ENCODE results near the gene KIAA0930. TPM values are rescaled to one million over a fixed set of nuclear protein-coding genes. Genes with fewer than 3 reads are reported as not detected.
"Not testable (repeated sequence)": the region's sequence is repeated elsewhere in the genome, so short reads cannot be mapped to it uniquely, and the experiment has no call there.

Gene KIAA0930
- total and polyA plus RNA-seq, 2 donors (not counting 1 experiment from before 2014, with no cell fraction given): 27.0 to 46.8 TPM

DNA sequence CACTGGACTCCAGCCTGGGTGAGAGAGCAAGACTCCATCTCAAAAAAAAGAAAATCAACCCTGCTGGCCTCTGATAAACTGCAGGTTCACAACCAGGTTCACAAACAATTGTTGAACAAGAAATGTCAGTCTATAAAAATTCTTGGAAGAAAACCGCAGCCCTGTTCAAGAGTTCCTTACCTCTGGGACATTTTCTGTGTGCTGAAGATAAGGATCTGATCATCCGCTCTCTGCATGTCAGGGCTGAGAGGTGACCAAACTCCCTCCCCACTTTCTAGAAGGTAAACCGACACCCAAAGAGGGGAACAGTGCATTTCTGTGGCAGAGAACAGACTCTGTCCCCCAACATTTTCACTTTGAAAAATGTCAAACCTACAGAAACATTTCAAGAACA is 39.9 kb upstream of the KIAA0930 start:
- peaks cover 15% of the 10 kb centered on the region for H3K4me1 Mint-ChIP-seq
- POLR2A ChIA-PET: no interaction called here
- intact Hi-C loops (cut with micrococcal nuclease): no loop called here

GRCh38 chr22:45278125-45278524 is 37.4 kb upstream of the KIAA0930 start:
- no peak overlapping the region for H3K27ac ChIP-seq (ENCODE audit: low read length in 2 of 2)
- H3K36me3 ChIP-seq (replicated peaks in 1 of 2; ENCODE audit: control extremely low read depth in 1 of 2, control insufficient read depth in 1 of 2, extremely low read depth in 1 of 2, insufficient read depth in 2 of 2, low read length in 1 of 2): no peaks in the 10 kb centered on the region
- POLR2A ChIA-PET: no interaction called here
- no peak overlapping the region for H3K9ac ChIP-seq (ENCODE audit: low read length)
- no peaks in the 10 kb centered on the region for H4K20me1 ChIP-seq (ENCODE audit: control insufficient read depth, insufficient read depth, low read length, poor library complexity, severe bottlenecking)
- peaks cover 5% of the 10 kb centered on the region for H3K4me1 Mint-ChIP-seq
- 98% methylated on average over 8 of the region's 9 CpGs for WGBS (ENCODE audit: insufficient coverage)
- no peaks in the 10 kb centered on the region for H3K27me3 Mint-ChIP-seq
- H3K9me3 ChIP-seq (ENCODE audit: control extremely low read depth in 1 of 3, control insufficient read depth in 2 of 3, insufficient read depth in 1 of 3, low read length in 2 of 3): no peaks in the 10 kb centered on the region
- H3K4me3 ChIP-seq (ENCODE audit: control extremely low read depth in 1 of 5, extremely low read depth in 1 of 5, insufficient read depth in 1 of 5, low read depth in 2 of 5, low read length in 4 of 5): no peak overlapping the region
- ATAC-seq (ENCODE audit: low read depth) (no peak), DNase-seq (no peak)
- TF ChIP-seq EZH2 (IDR thresholded peaks at IDR 0.05; ENCODE audit: borderline replicate concordance, insufficient read depth, low read depth, low read length, poor library complexity, severe bottlenecking) (no peak), CTCF (IDR thresholded peaks at IDR 0.05) (no peak)
- CTCF ChIA-PET: no interaction called here
- H3K9me3 Mint-ChIP-seq (ENCODE audit: insufficient read depth): no peaks in the 10 kb centered on the region
- H3K27ac Mint-ChIP-seq: no peak overlapping the region
- H3K27me3 ChIP-seq (replicated peaks in 1 of 4; ENCODE audit: control extremely low read depth in 1 of 4, control insufficient read depth in 3 of 4, insufficient read depth in 4 of 4, low read length in 3 of 4): peaks cover 0 to 7% (median 0%) of the 10 kb centered on the region in 4 experiments
- no peak overlapping the region for H2AFZ ChIP-seq (ENCODE audit: insufficient read depth, low read depth, low read length, poor library complexity, severe bottlenecking)
- no peaks in the 10 kb centered on the region for H3K79me2 ChIP-seq (ENCODE audit: control insufficient read depth, insufficient read depth, low read length)
- no peak overlapping the region for H3K4me3 Mint-ChIP-seq
- no peak overlapping the region for H3K4me2 ChIP-seq (replicated peaks; ENCODE audit: low read depth, low read length, poor library complexity, severe bottlenecking)
- peaks cover 3 to 4% of the 10 kb centered on the region in 2 donors for H3K4me1 ChIP-seq (ENCODE audit: control insufficient read depth in 2 of 2, insufficient read depth in 2 of 2, low read length in 2 of 2)
- intact Hi-C loops (cut with micrococcal nuclease): no loop called here

More for the DNA sequence above, 39.9 kb upstream of the KIAA0930 start:
- Mint-ChIP-seq H3K9me3 (ENCODE audit: insufficient read depth) (no peaks in the 10 kb centered on the region), H3K27ac (no peak overlapping the region), H3K27me3 (no peaks in the 10 kb centered on the region), H3K4me3 (no peak overlapping the region)
- Histone ChIP-seq H3K4me1 (ENCODE audit: control insufficient read depth in 2 of 2, insufficient read depth in 2 of 2, low read length in 2 of 2) (peaks cover 20% of the 10 kb centered on the region in 2 donors), H3K36me3 (replicated peaks in 1 of 2; ENCODE audit: control extremely low read depth in 1 of 2, control insufficient read depth in 1 of 2, extremely low read depth in 1 of 2, insufficient read depth in 2 of 2, low read length in 1 of 2) (no peaks in the 10 kb centered on the region), H3K27me3 (replicated peaks in 1 of 4; ENCODE audit: control extremely low read depth in 1 of 4, control insufficient read depth in 3 of 4, insufficient read depth in 4 of 4, low read length in 3 of 4) (peaks cover 0 to 5% (median 0%) of the 10 kb centered on the region in 4 experiments), H3K9ac (ENCODE audit: low read length) (no peak overlapping the region), H2AFZ (ENCODE audit: insufficient read depth, low read depth, low read length, poor library complexity, severe bottlenecking) (no peak overlapping the region), H4K20me1 (ENCODE audit: control insufficient read depth, insufficient read depth, low read length, poor library complexity, severe bottlenecking) (no peaks in the 10 kb centered on the region), H3K4me2 (replicated peaks; ENCODE audit: low read depth, low read length, poor library complexity, severe bottlenecking) (no peak overlapping the region), H3K4me3 (ENCODE audit: control extremely low read depth in 1 of 5, extremely low read depth in 1 of 5, insufficient read depth in 1 of 5, low read depth in 2 of 5, low read length in 4 of 5) (no peak overlapping the region), H3K27ac (ENCODE audit: low read length in 2 of 2) (no peak overlapping the region), H3K9me3 (ENCODE audit: control extremely low read depth in 1 of 3, control insufficient read depth in 2 of 3, insufficient read depth in 1 of 3, low read length in 2 of 3) (no peaks in the 10 kb centered on the region), H3K79me2 (ENCODE audit: control insufficient read depth, insufficient read depth, low read length) (no peaks in the 10 kb centered on the region)
- WGBS (ENCODE audit: insufficient coverage): 100% methylated on average over 2 of the region's 3 CpGs
- no peak for TF ChIP-seq EZH2 (IDR thresholded peaks at IDR 0.05; ENCODE audit: borderline replicate concordance, insufficient read depth, low read depth, low read length, poor library complexity, severe bottlenecking)
- TF ChIP-seq CTCF (IDR thresholded peaks at IDR 0.05): no peak
- CTCF ChIA-PET: no interaction called here
- DNase-seq (no peak), ATAC-seq (ENCODE audit: low read depth) (no peak)

DNA sequence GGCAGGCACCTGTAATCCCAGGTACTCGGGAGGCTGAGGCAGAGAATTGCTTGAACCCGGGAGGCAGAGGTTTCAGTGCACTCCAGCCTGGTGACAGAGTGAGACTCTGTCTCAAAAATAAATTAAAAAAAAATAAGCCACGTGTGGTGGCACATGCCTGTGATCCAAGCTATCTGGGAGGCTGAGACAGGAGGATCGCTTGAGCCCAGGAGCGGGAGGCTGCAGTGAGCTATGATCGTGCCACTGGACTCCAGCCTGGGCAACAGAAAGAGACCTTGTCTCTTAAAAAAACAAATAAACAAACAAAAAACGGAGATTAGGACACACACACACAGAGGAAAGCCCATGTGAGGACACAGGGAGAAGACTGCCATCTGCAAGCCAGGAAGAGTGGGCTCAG is 37.0 kb upstream of the KIAA0930 start:
- H3K27me3 Mint-ChIP-seq; H3K9ac ChIP-seq (ENCODE audit: low read length); ATAC-seq (ENCODE audit: low read depth); H4K20me1 ChIP-seq (ENCODE audit: control insufficient read depth, insufficient read depth, low read length, poor library complexity, severe bottlenecking); H3K27ac Mint-ChIP-seq; H3K4me3 ChIP-seq (ENCODE audit: control extremely low read depth in 1 of 5, extremely low read depth in 1 of 5, insufficient read depth in 1 of 5, low read depth in 2 of 5, low read length in 4 of 5); POLR2A ChIA-PET; H3K27me3 ChIP-seq (replicated peaks in 1 of 4; ENCODE audit: control extremely low read depth in 1 of 4, control insufficient read depth in 3 of 4, insufficient read depth in 4 of 4, low read length in 3 of 4); CTCF ChIA-PET; H3K4me2 ChIP-seq (replicated peaks; ENCODE audit: low read depth, low read length, poor library complexity, severe bottlenecking); intact Hi-C loops (cut with micrococcal nuclease); DNase-seq; H3K4me1 ChIP-seq (ENCODE audit: control insufficient read depth in 2 of 2, insufficient read depth in 2 of 2, low read length in 2 of 2); H3K27ac ChIP-seq (ENCODE audit: low read length in 2 of 2); H3K4me3 Mint-ChIP-seq; H3K9me3 ChIP-seq (ENCODE audit: control extremely low read depth in 1 of 3, control insufficient read depth in 2 of 3, insufficient read depth in 1 of 3, low read length in 2 of 3); H2AFZ ChIP-seq (ENCODE audit: insufficient read depth, low read depth, low read length, poor library complexity, severe bottlenecking); H3K9me3 Mint-ChIP-seq (ENCODE audit: insufficient read depth); H3K79me2 ChIP-seq (ENCODE audit: control insufficient read depth, insufficient read depth, low read length); H3K36me3 ChIP-seq (replicated peaks in 1 of 2; ENCODE audit: control extremely low read depth in 1 of 2, control insufficient read depth in 1 of 2, extremely low read depth in 1 of 2, insufficient read depth in 2 of 2, low read length in 1 of 2); H3K4me1 Mint-ChIP-seq: not testable (repeated sequence)
- 94% methylated on average over 3 of the region's 7 CpGs for WGBS (ENCODE audit: insufficient coverage)

All from B cell (primary cell).